ENCODE measurements around the gene EIF5A.
A peak's percentile ranks its signal among the peaks of the same experiment; 100 is the strongest.

EIF5A gene

DNA sequence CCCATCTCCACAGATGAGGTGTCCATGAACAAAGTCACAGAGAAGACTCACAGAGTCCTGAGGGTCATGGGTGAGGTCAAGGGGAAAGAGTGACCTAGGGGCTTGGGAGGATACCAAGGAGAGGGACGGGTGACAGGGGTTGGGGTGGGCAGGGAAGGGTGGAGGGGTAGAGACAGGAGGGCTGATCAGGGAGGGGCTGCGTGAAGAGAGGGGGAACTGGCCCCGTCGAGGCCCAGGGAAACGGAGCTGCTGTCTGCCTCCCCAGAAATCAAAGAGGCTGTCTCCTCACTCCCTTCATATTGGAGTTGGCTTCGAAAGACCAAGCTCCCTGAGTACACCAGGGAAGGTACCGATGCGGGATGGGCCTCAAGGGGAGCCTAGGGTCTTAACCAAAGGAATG is 48.1 kb downstream of the EIF5A start:
- DNase-seq (ENCODE audit: low spot score): no peak

DNA sequence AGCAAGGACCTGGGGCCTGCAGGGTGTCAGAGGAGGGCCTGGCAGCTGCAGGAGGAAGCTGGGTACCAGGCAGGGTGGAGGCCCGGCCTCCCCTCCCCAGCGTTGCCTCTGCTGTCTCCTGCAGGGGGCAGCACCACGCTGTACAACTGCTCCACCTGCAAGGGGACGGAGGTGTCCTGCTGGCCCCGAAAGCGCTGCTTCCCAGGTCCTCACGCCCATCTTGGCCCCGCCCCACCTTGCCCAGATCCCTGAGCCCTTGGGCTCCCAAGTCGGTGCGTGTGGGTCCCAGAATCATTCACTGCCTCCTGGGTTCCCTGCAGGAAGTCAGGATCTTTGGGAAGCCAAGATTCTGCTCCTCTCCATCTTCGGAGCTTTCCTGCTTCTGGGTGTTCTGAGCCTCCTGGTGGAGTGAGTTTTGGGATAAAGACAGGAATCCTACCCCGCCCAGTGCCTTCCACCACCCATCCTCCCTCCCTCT is 48.7 kb downstream of the EIF5A start:
- DNase-seq (ENCODE audit: low spot score): peak; percentile 75

DNA sequence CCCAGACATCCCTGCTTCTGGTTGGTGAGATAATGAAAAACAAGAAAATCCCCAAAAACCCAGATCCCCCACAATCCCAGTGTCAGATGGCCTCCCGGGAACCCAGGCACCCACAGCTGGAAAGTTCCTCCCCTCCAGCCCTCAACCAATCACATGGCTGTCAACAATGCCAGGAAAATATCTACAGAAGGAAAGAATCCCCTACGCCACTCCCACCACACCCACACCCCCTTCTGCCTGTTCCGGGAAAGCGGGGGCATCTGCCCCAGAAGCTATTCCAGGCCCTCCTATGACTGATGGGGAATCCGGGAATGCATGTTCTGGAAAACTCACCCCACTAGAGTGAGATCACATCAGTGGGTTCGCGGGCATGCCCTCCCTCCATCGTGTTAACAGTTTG is 49.3 kb downstream of the EIF5A start:
- DNase-seq (ENCODE audit: low spot score): no peak

DNA sequence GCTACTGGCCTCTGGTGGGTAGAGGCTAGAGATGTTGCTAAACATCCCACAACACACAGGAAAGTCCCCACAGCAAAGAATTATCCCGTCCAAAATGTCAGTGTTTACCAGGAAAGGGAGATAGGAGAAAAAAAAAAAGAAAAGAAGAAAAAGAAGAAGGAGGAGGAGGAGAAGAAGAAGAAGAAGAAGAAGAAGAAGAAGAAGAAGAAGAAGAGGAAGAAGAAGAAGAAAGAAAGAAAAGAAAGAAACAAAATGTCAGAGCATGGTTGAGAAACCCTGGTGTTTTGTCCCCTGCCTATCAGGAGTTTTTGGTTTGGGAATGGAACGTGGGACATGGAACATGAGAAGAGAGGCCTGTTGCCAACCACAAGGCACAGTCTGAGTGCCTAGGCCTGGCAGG is 50.0 kb downstream of the EIF5A start:
- DNase-seq (ENCODE audit: low spot score): no peak

DNA sequence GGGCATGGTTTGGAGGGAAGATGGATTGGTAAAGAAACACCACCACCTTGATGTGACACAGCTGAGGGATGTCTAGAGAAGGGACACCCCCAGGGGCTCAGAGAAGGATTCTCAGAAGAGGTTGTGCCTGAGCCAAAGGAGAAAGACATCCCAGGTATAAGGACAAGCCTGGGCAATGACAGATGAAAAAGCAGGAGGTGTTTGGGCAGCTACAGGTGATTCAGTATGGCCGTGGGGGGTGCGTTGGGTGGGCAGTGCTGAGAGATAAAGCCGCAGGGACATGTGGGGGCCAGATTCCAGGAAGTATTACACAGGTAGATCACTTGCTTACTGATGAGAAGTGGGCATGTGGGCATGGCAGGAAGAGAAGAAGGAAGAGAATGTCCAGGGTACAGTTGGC is 54.5 kb downstream of the EIF5A start:
- DNase-seq (ENCODE audit: low spot score): no peak

All from hematopoietic multipotent progenitor cell treated with erythropoietin and hydrocortisone succinate and interleukin-3 and kit ligand, for 15 days (in vitro differentiated cells).